GM21447 (cell line): Measurements from ENCODE around the gene WNT7B.

Source experiments
- ATAC-seq: cut with Tn5 transposase; IDR thresholded peaks from one replicate; pipeline ENCODE4 v1.9.1; 2021; ENCODE audit not compliant: unreplicated experiment

Gene WNT7B

GRCh38 chr22:45960477-45961386, 16.2 kb downstream of the WNT7B start:
- no peak for ATAC-seq

DNA sequence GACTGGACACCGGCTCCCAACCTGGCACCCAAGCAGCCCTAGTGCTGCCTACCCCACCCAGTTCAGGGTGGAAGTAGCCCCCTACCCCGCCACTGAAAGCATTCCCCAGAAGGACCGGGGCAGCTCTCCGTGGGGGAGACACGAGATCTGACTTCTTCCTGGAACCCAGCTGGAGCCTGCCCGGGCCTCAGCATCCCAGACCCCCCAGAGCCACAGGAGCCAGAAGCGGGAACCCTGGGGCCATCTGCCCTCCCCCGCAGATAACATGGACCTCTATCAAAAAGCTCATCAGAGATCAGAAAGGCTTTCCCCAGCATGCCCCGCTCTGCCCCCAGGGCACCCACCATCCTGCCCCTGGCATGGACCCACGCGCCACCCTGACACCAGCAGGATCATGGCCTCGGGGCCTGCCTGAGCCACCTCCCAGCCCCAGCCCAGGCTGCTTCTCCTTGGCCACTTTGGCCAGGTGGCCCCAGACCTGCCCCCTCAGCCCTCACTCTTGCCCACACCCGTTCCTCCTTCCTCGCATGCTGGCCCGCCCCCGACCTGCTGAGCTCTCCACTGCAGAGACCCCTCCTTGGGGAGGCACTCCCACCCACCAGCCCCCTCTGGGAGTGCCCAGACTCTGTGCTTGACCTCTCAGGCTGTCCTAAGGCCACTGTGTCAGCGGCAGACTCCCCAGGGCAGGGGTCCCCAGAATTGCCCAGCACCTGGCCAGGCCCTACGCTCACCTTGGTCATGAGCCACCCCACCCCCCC, 17.1 kb downstream of the WNT7B start:
- no peak for ATAC-seq

- ATAC-seq, result no peak
These were observed 18.0 kb downstream of the WNT7B start for GRCh38 chr22:45958971-45959370.

DNA sequence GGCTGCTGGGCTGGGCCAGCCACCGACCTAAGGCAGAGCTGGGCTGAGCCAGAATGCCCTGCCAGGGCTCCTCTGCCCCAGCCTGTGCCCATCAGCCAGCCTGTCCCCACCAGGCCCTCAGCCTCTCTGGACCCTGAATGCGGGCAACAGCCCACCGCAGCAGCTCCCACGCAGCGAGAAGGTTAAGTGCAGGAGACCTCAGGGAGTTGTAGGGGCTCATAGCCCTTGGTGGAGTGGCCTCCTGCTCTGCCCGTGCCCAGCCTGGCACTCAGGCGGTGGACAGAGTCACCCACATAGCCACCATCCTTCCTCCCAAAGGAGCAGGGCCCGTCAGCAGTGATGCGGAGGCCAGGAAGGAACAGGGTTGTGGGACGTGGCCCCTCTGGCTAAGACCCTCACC, 19.1 kb downstream of the WNT7B start:
- no peak for ATAC-seq

DNA sequence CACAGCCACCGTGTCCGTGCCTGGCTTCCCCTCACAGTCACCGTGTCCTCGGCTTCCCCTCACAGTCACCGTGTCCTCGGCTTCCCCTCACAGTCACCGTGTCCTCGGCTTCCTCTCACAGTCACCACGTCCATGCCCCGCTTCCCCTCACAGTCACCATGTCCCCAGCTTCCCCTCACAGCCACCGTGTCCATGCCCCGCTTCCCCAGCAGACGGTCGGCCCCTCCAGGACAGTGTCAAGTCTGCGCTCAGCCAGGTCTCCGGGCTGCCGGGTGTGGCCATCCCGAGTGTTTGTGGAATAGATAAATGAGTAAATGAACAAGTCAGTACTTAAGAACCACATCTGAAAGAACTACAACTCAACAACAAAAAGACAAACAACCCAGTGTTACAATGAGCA, 23.8 kb downstream of the WNT7B start:
- ATAC-seq, result no peak

DNA sequence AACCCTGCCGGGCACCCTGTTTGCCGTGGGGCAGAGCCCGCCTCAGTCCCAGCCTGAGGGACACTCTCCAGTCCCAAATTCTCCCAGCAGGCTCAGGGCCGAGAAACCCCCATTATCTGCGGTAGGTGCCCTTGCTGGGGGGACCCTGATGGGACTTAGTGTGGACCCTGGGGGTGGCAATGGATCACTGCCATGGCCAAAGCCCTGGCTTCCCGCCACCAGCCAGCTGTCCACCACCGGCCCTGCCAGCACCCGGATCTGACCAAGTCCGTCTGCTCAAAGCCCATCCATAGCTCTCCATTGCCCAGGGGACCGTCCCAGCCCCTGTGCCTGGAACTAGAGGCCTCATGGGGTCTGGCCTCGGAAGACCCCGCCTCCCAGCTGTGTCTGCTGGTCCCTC, 24.4 kb downstream of the WNT7B start:
- ATAC-seq, result no peak

GRCh38 chr22:45952151-45952550, 24.8 kb downstream of the WNT7B start:
- no peak for ATAC-seq

GRCh38 chr22:45949891-45950290, 27.1 kb downstream of the WNT7B start:
- no peak for ATAC-seq

DNA sequence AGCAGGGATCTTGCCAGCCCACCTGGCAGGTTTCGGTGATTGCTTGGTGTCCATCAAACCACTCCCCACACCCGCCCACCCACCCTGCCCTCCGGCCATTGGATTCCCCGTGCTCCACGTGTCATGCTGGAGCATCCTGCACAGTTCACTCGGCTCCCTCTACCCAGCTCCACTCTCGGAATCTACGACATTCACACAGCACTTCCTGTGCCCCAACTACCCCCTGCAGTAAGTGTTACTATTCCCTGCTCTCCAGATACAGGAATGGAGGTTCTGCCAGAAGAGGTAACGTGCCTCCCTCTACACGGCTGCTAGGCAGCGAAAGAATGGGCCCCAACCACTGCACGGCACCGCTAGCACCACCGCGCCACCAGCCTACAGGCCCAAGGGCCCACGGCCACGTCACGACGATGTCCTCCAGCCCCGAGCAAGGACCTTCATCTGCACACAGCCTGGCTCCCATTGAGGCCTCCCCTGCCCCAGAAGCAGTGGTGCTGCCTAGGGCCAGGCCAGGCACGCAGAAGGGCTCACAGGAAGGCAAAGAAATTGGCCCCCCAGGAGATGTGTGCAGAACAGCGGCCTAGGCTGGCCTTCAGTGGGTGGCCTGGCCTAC, 27.6 kb downstream of the WNT7B start:
- no peak for ATAC-seq

GRCh38 chr22:45948081-45948648, 28.8 kb downstream of the WNT7B start:
- no peak for ATAC-seq

DNA sequence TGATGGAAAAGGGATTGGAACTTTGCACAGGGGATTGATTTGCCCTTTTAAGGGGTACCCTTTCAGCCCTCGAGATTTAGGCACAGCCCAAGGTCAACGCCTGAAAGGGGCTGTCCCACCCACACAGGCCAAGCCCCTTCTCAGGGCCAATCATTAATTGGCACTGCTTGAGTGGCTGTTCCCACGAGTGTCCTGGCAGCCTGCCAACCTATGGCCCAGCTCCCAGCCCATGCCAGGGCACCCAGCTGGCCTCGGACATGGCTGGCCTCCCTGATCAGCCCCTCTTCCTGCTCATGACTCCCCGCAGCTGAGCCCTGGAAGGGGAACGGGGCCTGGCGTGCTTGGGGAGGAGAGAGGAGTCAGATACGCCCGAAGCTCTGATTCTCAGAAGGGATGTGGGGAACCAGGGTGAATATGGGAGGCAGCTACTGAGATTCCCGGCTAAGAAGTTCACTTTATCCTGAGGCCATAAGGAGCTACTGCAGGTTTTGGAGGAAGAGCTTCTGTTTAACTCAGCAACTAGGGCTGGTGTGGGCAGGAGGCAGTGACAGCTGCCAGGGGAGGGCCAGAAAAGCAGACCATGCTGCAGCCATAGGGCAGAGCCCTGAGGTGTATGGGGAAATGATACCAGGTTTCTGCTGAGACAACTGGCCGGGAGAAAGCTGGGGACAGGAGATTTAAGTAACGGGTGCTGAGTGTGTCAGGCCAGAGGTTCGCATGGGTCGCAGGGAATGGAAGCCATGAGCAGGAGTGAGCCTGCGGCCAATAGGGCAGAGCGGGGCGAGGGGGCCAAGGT, 30.0 kb downstream of the WNT7B start:
- ATAC-seq, result no peak

DNA sequence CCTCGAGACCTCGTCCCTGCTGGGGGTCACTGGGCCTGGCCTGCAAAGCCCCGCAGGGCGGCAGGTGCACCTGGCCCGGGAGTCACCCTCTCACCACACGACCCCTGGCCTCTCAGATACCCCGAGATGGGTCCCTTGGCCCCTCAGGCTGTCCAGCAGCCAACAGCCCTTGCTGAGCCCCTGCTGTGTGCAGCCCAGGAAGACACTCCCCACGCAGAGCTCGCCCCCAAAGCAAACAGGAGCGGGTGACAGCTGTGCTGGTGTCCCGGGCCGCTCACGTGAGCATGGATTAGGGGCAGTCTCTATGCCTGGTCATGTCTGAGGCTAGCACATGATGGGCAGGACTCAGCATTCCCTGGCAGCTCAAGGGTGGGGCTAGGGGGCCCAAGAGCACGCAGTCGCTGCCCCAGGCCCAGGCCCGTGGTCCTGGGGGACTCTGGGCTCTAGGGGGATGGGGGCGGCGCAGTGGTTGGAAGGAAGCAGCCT, 31.3 kb downstream of the WNT7B start:
- no peak for ATAC-seq

DNA sequence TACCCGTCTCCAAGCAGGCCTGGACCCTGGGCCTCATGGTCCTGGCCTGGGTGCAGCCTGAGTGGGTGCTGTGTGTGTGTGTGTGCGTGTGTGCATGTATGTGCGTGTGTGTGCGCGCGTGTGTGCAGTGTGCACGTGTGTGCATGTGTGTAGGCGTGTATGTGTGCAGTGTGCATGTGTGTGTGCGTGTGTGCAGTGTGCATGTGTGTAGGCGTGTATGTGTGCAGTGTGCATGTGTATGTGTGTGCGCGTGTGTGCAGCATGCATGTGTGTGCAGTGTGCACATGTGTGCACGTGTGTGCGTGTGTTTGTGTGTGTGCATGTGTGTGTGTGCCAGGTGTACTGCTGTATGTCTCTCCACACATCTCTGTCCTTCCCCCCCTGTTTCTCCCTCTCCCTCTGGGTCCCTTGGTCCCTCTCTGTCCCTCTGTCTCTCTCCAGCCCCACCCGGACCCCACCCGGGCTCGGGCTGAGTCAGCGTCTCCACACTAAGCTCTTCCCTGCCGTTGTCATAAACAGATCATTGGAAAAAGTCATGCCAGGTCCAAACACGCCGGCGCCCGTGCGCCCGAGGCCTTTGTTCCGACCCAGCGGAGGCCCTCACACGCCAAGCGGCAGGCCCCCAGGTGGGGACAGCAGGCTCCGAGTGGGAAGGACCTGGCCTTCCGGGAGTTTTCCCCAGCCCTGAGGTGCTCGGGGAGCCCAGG, 34.0 kb downstream of the WNT7B start:
- ATAC-seq, result no peak

- ATAC-seq, result no peak
These were observed 34.6 kb downstream of the WNT7B start for GRCh38 chr22:45942344-45942743.

GRCh38 chr22:45938913-45939312, 38.0 kb downstream of the WNT7B start:
- no peak for ATAC-seq

- no peak for ATAC-seq
These were observed 39.0 kb downstream of the WNT7B start for GRCh38 chr22:45937960-45938359.

- no peak for ATAC-seq
These were observed 41.4 kb downstream of the WNT7B start for GRCh38 chr22:45935573-45935972.

DNA sequence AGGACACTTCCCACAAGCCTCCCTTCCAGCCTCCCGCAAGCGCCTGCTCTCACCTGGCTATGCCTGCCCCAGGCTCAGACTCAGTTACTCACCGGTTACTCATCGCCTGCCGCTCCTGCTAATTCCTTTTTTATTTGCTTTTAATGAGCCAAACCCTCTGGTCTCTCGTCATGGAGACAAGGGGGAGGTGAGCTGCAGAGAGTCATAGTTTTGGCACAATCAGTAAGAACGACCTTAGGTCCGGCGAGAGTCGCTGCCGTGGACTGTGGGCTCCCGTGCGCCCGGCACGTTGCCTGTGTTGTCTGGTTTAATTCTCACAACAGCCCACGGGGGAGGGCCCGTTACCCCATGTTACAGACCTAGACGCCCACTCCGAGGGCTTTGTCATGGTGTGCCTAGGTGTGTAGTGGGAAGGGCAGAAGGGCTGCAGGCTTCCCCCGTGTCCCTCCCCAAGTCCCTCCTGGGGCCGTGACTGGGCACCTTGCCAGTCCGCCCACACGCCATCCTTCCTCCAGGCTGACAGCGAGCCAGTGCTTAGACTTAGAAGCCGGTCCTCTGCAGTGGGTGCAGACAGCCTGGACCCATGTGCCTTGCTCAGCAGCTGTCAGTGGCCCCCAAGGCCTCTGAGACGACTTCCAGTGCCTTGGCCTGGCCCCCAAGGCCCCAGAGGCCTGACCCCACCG, 42.2 kb downstream of the WNT7B start:
- ATAC-seq, result no peak

- ATAC-seq, result no peak
These were observed 42.8 kb downstream of the WNT7B start for GRCh38 chr22:45934168-45934564.
